HG02884 (cell line): Measurements from ENCODE around the gene ZNF18.
"Not testable (repeated sequence)": the region's sequence is repeated elsewhere in the genome, so short reads cannot be mapped to it uniquely, and the experiment has no call there.

Source experiments
- ATAC-seq: cut with Tn5 transposase; IDR thresholded peaks from one replicate; pipeline ENCODE4 v1.9.1; 2021; ENCODE audit warnings: mild to moderate bottlenecking, moderate library complexity; ENCODE audit not compliant: unreplicated experiment

Gene ZNF18

DNA sequence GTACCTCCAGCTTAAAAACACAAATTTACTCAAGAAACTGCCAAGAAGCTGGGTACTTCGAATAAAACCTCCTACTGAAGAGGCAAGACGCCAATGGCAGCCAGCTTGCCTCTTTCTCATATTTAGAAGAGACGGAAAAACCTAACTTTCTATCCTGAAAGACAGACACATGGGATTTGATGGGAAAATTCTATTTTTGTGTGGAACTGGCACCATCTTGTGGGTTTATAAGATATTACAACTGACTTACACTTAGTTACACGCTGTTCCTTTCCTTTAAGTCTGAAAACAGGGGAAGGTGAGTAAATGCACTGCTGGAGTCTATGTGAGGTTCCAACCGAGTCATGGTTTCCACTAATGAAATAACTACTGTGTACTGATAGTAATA, 10.3 kb downstream of the ZNF18 start:
- ATAC-seq = no peak

DNA sequence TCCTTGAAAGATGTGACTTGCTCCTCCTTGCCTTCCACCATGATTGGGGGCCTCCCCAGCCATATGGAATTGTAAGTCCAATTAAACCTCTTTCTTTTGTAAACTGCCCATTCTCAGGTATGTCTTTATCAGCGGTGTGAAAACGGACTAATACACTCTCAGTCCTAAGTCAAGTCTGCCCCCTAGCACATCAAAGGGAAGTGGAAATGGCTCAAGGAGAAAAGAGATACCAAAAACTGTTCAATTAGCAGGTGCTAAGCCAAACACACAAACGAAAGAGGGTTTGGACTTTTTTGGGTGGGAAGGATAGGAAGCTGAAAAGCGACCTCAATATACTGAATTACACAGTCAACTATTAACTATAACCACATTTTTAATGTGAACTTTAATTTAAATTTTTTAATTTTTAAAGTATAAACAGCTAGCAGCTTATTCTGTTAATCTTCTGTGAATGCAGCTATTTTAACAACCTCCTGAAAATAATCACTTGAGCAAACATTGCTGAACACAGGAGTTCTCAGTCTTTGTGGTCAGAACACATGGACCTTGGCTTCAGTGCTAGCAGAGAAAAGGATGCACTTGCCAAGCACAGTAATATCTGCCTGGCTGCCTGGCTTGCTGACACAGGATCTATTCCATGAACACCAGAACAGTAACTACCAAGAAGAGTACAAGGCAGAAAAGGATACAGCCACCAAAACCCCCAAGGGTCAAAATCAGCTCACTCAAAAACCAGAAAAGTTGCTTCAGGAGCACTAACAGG, 10.9 kb downstream of the ZNF18 start:
- no peak for ATAC-seq

DNA sequence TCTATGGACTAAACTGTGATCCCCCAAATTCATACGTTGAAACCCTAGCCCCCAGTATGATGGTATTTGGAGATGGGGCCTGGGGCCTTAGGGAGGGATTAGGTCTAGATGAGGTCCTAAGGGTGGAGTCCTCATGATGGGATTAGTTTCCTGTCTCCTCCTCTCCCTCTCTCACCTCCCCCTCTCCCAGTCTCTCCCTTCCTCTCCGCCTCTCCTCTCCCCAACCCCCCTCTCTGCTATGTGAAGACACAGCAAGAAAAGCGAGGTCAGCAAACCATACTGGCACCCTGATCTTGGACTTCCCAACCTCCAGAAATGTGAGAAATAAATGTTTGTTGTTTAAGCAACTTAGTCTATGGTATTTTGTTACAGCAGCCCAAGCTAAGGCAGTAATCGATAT, 15.4 kb downstream of the ZNF18 start:
- no peak for ATAC-seq

DNA sequence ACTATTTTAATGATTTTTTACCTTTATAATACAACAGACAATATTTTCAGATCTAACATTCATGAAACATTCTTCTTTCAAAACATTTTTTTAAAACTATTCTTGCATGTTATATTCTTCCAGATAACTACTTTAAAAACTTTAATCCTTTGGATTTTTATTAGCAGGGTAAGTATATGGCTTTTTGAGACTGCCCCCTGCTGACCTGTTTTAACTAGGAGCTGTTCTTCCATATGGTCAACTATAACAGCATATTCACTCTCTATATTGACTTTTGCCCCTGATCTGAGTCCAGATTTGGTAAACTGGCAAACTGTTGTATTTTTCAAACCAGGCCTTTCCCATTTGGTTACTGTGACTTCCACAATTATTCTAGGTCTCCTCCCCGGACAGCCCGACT, 16.5 kb downstream of the ZNF18 start:
- no peak for ATAC-seq

DNA sequence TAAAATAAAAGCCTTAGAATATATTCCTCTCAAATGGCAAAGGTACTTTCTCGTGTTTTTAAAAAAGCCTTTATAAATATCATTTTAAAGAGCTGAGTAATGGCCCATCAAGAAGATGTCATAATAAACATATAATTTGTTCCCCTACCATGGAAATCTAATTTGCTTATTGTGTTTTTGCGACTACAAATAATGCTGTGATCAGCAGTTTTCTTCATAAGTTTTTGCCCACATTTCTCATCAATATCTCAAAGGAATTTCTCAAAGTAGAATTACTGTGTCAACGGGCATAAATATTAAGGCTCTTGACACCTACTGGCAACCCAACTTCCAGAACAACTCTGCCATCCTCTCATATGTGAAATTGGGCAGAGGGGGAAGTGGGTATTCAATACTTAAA, 17.5 kb downstream of the ZNF18 start:
- no peak for ATAC-seq

DNA sequence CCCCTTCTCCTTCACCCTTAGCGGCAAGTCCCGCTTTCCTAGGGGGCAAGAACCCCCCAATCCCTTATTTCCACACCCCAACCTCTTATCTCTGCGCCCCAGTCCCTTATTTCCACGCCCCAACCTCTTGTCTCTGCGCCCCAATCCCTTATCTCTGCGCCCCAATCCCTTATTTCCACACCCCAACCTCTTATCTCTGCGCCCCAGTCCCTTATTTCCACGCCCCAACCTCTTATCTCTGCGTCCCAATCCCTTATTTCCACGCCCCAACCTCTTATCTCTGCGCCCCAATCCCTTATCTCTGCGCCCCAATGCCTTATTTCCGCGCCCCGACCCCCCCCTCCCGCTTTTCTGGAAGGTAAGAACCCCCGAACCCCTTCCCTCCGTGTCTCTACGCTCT, 24.5 kb downstream of the ZNF18 start:
- ATAC-seq = not testable (repeated sequence)

DNA sequence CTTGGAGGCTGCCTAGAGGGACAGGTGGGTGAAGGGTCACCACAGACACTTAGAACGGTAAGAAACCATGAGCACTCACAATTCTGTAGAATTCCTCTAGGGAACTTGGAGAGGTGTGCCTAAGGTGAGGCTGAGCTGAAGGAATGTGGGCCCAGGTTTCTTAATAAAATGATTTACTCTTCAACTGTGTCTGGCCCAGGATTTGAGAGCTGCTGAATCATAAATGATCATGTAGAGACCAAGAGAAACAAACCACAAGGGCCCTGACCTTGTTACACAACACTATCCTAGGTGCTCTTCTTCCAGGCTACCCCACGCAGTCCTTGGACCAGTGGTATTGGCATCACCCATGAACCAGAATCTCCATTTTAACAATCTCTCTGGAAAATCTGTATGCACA, 27.7 kb downstream of the ZNF18 start:
- ATAC-seq = no peak

DNA sequence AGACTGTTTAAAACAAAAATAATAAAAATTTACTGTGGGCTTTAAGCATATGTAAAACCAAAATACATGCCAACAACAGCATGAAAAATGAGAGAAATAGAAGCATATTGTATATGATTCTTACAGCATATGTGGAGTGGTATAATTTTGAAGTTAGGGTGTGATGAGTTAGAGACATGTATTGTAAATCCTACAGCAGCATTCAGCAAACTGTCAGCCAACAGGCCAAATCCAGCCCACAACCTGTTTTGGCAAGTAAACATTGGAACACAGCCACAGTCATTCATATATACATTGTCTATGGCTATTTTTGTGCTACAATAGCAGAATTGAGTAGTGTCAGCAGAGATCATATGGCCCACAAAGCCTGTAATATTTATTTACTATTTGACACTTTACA, 42.3 kb downstream of the ZNF18 start:
- ATAC-seq = no peak

DNA sequence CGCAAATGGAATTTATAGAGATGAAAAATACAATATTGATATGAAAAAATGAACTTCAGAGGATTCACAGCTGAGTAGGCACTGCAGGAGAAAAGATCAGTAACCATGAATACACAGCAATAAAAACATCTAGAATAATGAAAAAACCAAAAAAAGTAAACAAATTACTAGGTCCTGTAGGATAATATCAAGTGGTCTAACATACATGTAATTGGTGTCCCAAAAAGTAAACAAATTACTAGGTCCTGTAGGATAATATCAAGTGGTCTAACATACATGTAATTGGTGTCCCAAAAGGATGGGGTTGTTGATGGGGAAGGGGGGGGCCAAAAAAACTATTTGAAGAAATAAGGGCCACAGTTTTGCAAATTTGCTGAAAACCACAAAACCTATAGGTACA, 43.4 kb downstream of the ZNF18 start:
- ATAC-seq = no peak

DNA sequence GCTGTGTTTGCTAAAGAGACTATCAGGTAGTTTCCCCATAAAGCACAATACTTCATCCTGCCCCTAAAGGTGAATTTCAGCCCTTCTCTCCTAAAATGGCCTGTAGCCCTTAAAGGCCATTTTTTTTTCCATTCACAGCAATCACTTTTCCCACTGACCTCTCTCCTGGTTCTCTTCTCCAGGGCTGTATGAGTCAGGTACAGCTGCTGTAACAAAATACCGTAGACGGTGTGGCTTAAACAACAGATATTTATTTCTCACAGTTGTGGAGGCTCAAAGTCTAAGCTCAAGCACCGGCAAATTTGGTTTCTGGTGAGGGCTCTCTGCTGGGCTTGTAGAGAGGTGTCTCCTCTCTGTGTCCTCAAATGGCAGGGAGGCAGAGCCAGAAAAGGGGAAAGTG, 44.7 kb downstream of the ZNF18 start:
- ATAC-seq = no peak

DNA sequence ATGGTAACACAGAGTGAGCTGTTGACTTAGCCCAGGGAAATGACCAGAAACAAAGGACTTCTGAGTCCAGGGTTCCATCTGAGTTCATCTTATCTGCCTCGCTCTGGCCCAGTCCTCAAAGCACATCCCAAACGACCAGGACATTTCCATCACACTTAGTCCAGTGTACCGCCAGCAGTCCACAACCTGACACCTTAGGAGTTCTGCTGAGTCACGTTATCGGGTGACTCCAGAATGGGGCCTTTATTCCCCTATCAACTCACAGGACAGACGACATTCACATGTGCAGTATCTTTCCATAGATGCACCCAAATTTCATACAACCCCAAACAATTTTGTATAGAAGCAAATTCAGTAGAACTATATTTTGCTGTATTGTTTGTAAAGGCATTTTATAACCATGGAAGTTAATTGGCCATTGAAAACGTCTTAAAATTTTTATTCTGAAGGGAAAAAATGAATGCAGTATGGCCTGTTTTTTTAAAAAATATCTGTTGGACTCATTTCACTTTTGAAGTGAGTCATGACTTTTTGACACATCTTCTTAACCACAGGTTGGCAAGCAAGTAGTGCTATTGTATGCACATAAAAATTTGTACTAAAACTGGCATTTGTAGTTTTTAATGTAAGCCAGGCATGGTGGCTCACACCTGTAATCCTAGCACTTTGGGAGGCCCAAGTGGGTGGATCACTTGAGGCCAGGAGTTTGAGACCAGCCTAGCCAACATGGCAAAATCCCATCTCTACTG, 46.3 kb downstream of the ZNF18 start:
- ATAC-seq = no peak

DNA sequence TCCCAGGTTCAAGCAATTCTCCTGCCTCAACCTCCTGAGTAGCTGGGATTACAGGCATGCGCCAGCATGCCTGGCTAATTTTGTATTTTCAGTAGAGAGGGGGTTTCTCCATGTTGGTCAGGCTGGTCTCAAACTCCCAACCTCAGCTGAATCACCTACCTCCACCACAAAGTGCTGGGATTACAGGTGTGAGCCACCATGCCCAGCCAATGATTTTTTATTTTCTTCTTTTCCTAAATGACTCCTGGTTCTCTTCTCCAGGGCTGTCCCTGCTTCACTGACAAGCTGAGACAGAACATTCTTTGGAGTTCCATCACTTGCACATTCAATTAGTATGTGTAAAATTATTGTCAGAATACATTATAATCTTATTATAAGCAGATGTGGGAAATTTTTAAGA, 47.7 kb downstream of the ZNF18 start:
- not testable (repeated sequence) for ATAC-seq

DNA sequence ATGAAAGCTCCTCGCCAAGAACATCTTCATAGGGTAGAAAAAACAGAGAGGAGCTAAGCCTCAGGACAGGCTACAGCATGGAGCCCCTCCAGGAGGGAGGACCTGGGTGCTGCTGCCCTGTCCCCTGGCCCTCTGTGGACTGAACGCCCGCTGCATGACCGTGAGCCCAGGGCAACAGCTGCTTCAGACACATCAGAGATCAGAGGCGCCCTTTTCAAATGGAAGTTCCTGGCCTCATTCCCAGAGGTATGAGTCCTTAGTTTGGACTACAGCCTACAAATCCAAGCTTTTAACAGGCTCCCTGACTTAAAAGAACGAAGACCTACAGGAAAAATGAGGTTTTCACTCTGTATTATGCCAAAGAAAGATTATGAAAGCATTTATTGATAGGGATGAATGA, 48.5 kb downstream of the ZNF18 start:
- ATAC-seq = no peak

DNA sequence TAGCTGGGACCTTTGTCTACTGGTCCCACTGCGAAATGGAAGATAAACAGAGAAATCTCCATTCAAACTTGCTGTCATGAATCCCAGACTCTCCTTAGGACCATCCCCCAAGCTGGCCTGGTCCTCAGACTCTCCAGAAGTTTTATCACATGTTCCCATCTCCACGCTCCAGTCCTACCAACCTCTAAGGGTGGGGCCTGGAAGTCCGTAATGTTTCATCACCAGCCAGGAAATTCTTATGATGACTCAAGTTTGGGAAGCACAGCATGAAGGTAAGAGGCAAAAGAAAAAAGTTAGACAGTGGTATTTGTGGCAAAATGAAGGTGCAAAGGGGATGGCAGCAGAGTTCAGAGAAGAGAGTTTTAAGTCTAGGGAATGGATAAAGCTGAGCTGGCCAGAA, 52.7 kb downstream of the ZNF18 start:
- ATAC-seq = no peak

DNA sequence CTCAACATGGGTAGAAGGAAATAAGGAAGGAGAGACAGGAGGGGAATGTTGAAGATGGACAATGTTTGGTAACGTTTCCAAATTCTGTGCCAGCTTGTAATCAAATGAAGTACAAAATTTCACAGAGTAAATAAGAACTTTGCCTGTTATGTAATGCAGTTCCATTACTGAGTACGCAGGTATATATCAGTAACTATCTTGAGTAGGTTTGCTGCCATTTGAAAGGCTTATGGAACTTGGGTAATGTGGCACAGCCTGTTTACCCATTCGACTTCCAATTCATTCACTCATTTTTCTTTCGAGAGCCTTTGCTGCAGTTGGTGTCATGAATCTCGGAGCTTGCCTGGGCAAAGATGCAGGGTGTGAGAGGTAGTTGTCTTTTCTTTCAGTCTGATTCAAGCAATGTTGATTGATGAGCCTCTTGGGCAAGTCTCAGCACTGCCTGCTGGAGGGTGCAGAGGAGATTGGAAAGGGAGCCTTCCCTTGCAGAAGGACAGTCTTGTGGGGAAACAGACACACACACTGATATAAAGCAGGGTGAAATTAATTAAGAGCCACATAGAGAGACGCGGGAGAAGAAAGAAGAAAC, 53.4 kb downstream of the ZNF18 start:
- no peak for ATAC-seq

DNA sequence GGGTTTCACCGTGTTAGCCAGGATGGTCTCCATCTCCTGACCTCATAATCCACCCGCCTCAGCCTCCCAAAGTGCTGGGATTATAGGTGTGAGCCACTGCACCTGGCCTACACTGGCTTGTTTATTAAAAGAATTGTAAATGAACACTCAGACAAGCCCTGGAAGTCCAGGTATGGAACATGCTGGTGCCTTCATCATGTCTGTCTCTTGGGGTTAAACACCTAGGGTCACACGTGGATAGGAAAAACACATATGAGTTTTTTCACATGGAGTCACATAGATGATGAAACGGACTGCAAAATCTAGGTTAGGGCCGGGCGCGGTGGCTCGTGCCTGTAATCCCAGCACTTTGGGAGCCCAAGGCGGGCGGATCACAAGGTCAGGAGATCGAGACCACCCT, 54.2 kb downstream of the ZNF18 start:
- not testable (repeated sequence) for ATAC-seq

DNA sequence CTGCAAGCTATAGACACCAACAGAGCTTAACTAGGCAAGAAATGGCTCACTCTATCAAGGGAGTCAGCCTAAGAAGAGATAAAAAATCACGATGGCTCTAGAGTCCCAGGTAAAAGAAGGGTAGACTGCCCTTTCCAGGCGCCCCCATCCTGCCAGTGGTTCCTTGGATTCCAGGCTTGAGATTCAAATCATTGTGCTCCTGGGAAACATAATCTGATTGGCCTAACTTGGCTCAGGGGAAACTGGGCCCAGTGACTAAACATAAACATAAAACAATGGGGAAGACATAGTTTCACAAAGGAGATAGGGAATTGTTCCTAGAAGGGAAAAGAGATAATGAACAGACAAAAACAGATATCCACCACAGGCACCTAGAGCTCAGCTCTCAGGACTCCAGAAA, 56.4 kb downstream of the ZNF18 start:
- no peak for ATAC-seq

DNA sequence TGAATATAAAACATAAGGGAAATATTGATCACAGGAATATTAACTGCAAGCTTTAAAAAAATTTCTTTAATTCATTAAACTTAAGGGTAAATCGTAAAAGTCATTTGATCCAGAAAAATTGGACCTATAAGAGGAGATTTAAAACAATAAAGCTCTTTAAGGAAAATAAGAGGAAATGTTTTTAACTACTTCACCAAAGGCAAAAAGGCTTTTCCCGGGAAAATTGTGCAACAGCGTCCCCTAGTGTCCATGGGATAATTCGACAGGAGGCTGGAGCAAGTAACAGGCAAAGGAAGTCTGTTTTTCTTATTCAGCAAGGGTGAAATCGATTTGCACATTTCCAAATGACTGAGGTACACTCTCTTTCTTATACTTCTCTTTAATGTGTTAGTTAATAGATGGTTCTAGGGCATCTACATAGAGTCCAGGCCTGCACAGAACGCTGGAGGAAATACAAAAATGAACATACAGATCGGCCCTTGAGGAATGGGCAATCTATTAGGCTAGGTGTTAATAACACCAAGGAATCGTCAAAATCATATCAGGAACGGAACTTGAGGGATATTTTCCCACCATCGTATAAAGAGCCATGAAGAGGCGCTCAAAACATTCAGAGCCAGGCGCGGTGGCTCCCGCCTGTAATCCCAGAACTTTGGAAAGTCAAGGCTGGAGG, 61.4 kb downstream of the ZNF18 start:
- ATAC-seq = no peak

DNA sequence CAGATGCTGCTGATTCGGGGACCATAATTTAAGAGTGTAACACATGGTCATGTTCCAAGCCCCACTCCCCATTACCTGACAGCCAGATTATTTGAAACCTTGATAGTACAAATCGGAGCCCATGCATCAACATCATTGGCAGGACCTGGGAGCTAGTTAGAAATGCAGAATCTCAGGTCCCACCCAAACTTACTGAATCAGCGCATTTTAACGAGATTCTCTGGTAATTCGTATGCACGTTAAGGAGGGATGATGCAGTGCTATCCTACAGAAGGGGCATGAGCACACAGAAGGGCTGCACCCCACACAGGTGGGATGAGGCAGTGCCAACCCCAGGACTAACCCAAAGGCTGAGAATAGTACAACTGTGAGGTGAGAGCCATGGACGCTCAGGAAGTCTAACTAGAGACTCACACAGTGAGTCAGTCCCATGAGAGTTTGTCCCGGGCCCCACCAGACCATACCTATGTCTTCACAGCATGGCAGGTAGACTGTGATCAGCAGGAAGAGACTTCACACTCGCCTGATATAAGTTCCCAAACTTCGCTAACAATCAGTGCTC, 64.9 kb downstream of the ZNF18 start:
- no peak for ATAC-seq

DNA sequence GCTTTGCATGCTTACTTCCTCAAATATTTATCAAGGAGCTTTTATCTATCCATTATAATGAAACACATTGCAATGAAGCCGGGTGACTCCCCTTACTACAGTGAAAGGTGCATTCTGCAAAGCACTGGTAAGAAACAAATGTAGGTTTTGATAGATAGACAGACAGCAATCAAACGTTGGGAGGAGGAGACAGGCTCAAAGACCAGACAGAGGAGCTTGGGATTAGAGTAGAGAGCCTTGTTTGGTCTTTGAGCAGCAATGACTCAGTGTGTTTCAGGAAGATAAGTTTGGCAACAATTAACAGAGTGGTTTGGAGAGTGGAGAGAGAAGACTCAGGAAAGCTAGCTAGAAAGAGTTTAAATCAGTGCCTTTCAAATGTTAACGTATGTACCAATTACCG, 68.8 kb downstream of the ZNF18 start:
- no peak for ATAC-seq
